HepG2 (cell line): ENCODE data around the gene LRRN4. TPM values are rescaled to one million over a fixed set of nuclear protein-coding genes. Genes with fewer than 3 reads are reported as not detected.

ENCODE experiments used
- ATAC-seq: fragments of 200-7000 bp; cut with Tn5 transposase; 3 replicates; pipeline ENCODE4 v1.9.1; 2020; ENCODE audit warnings: mild to moderate bottlenecking, moderate library complexity
- BruUV-seq: library from RNA; stranded (reverse); fragments of 400-500 nt; replicated peaks from 2 replicates; lab custom pipeline; 2021; lab: Mats Ljungman, UMichigan
- CTCF ChIA-PET: fragments of 300-600 bp; formaldehyde crosslinking; extraction: SDS; loops from one replicate; lab custom pipeline; 2021; ENCODE audit warnings: low total read pairs, inconsistent platforms, low intra/inter-chr PET ratio; lab: Yijun Ruan, JAX
- POLR2A ChIA-PET: fragments of 350-600 bp; sonication (Branson Sonifier 250); formaldehyde crosslinking; loops from one replicate; lab custom pipeline; 2020; ENCODE audit warnings: antibody characterized with exemption, inconsistent platforms; lab: Yijun Ruan, JAX
- DNase-seq: peaks from one replicate; pipeline ENCODE4 v3.0.0-alpha.2; 2015; ENCODE audit warnings: low spot score
- FAIRE-seq: peaks from 3 replicates; lab custom pipeline; 2011; peaks lifted over from hg19 to GRCh38; lab: Jason Lieb, UNC
- H2AFZ ChIP-seq: one replicate; pipeline ENCODE4 v1.6.1; 2011; ENCODE audit warnings: low read length, inconsistent platforms
- H3K27ac ChIP-seq: fragments of 300-600 bp; 3 replicates; pipeline ENCODE4 v1.8.0; 2011; ENCODE audit warnings: mixed run types, mild to moderate bottlenecking, mixed read lengths, low read length, inconsistent platforms; ENCODE audit not compliant: insufficient read depth; ENCODE audit errors: extremely low read length
- H3K27me3 ChIP-seq, 2 experiments: fragments of 200-600 bp in 1 of 2; 2 replicates in 1 of 2; 3 replicates in 1 of 2; pipeline versions ENCODE4 v1.6.0 to v1.8.0; 2011; ENCODE audit warnings: low read length in 2 of 2, mild to moderate bottlenecking in 2 of 2, moderate library complexity in 2 of 2, inconsistent platforms in 1 of 2; ENCODE audit not compliant: insufficient read depth in 2 of 2, control insufficient read depth in 1 of 2
- H3K36me3 ChIP-seq, 2 experiments: fragments of 200-600 bp in 1 of 2; replicated peaks in 1 of 2; 2 replicates in 1 of 2; 3 replicates in 1 of 2; pipeline versions ENCODE4 v1.5.1 to v1.8.0; 2011; ENCODE audit warnings: low read length in 2 of 2, inconsistent platforms in 1 of 2; ENCODE audit not compliant: insufficient read depth in 2 of 2, control insufficient read depth in 1 of 2
- H3K4me1 ChIP-seq: 2 replicates; pipeline ENCODE4 v1.5.1; 2012; ENCODE audit warnings: low read length, inconsistent platforms; ENCODE audit not compliant: insufficient read depth
- H3K4me2 ChIP-seq: 2 replicates; pipeline ENCODE4 v1.6.0; 2011; ENCODE audit warnings: low read depth, low read length, inconsistent platforms
- H3K4me3 ChIP-seq, 3 experiments: fragments of 200-600 bp in 1 of 3; sonication (generic), shearing (Covaris generic) in 1 of 3; replicated peaks in 1 of 3; 2 replicates each; pipeline ENCODE4 v1.5.1; 2011 to 2016; ENCODE audit warnings: low read length in 3 of 3, inconsistent platforms in 2 of 3, low read depth in 2 of 3, mild to moderate bottlenecking in 2 of 3, control low read depth in 1 of 3, mixed read lengths in 1 of 3; ENCODE audit not compliant: insufficient read depth in 1 of 3
- H3K79me2 ChIP-seq: one replicate; pipeline ENCODE4 v1.6.1; 2011; ENCODE audit warnings: low read length, inconsistent platforms; ENCODE audit not compliant: insufficient read depth
- H3K9ac ChIP-seq: 2 replicates; pipeline ENCODE4 v1.6.0; 2011; ENCODE audit warnings: mild to moderate bottlenecking, low read depth, low read length, inconsistent platforms; ENCODE audit not compliant: insufficient read depth
- H3K9me3 ChIP-seq: 2 replicates; pipeline ENCODE4 v1.5.1; 2012; ENCODE audit warnings: mild to moderate bottlenecking, low read length
- H4K20me1 ChIP-seq: 2 replicates; pipeline ENCODE4 v1.6.0; 2011; ENCODE audit warnings: inconsistent platforms, mild to moderate bottlenecking, low read length, moderate library complexity; ENCODE audit not compliant: insufficient read depth
- ATF6 ChIP-seq: sonication (generic); formaldehyde crosslinking; conservative IDR thresholded peaks from 2 replicates; pipeline ENCODE4 v1.4.0; 2020; ENCODE audit warnings: missing genetic modification reagents
- BHLHE40 ChIP-seq: IDR thresholded peaks from 2 replicates; pipeline ENCODE4 v1.6.1; 2011; ENCODE audit warnings: low read length, improper control_type of control experiment
- CENPBD1 ChIP-seq: sonication (generic); formaldehyde crosslinking; IDR thresholded peaks from 2 replicates; pipeline ENCODE4 v1.8.0; 2022; ENCODE audit warnings: missing genetic modification reagents, low read depth, mild to moderate bottlenecking, borderline replicate concordance
- GFI1 ChIP-seq: sonication (generic); formaldehyde crosslinking; IDR thresholded peaks from 2 replicates; pipeline ENCODE4 v1.5.0; 2020; ENCODE audit warnings: missing genetic modification reagents, mild to moderate bottlenecking, borderline replicate concordance
- KAT8 ChIP-seq: IDR thresholded peaks from 2 replicates; pipeline ENCODE4 v1.6.1; 2016; ENCODE audit warnings: missing genetic modification reagents, missing compliant biosample characterization
- MEIS1 ChIP-seq: sonication (generic); formaldehyde crosslinking; IDR thresholded peaks from 2 replicates; pipeline ENCODE4 v1.9.0; 2021; ENCODE audit warnings: mild to moderate bottlenecking, missing genetic modification reagents, moderate library complexity, borderline replicate concordance
- NR2F2 ChIP-seq: IDR thresholded peaks from 2 replicates; pipeline ENCODE4 v1.6.1; 2012; ENCODE audit warnings: low read depth, inconsistent platforms, borderline replicate concordance
- RARA ChIP-seq: IDR thresholded peaks from 2 replicates; pipeline ENCODE4 v1.6.1; 2016; ENCODE audit warnings: missing genetic modification reagents, missing compliant biosample characterization
- RBFOX2 ChIP-seq: fragments of 200-400 bp; formaldehyde crosslinking; IDR thresholded peaks from 2 replicates; pipeline ENCODE4 v1.6.1; 2017; ENCODE audit warnings: low read depth, mild to moderate bottlenecking, low read length
- SKI ChIP-seq: fragments of 450-650 bp; IDR thresholded peaks from one replicate; pipeline ENCODE4 v1.6.1; 2018; ENCODE audit warnings: mild to moderate bottlenecking; ENCODE audit not compliant: partially characterized antibody
- ZBED4 ChIP-seq: sonication (generic); formaldehyde crosslinking; IDR thresholded peaks from 2 replicates; pipeline ENCODE4 v1.4.0; 2020; ENCODE audit warnings: missing genetic modification reagents, borderline replicate concordance
- ZNF10 ChIP-seq: sonication (generic); formaldehyde crosslinking; IDR thresholded peaks from 2 replicates; pipeline ENCODE4 v1.4.0; 2020; ENCODE audit warnings: mild to moderate bottlenecking, low read depth, missing genetic modification reagents, borderline replicate concordance
- ZNF205 ChIP-seq: IDR thresholded peaks from 2 replicates; pipeline ENCODE4 v1.6.1; 2018; ENCODE audit warnings: missing biosample characterization, missing genetic modification reagents
- ZNF251 ChIP-seq: sonication (generic); formaldehyde crosslinking; IDR thresholded peaks from 2 replicates; pipeline ENCODE4 v1.9.0; 2021; ENCODE audit warnings: mild to moderate bottlenecking, missing genetic modification reagents
- ZNF446 ChIP-seq: sonication (generic); formaldehyde crosslinking; IDR thresholded peaks from 2 replicates; pipeline ENCODE4 v1.5.0; 2020; ENCODE audit warnings: mild to moderate bottlenecking, missing genetic modification reagents
- ZNF501 ChIP-seq: sonication (generic); formaldehyde crosslinking; IDR thresholded peaks from 2 replicates; pipeline ENCODE4 v1.5.1; 2020; ENCODE audit warnings: mild to moderate bottlenecking, moderate library complexity, missing genetic modification reagents
- ZNF772 ChIP-seq: sonication (generic); formaldehyde crosslinking; IDR thresholded peaks from 2 replicates; pipeline ENCODE4 v1.5.0; 2020; ENCODE audit warnings: mild to moderate bottlenecking, missing genetic modification reagents
- ZNF777 ChIP-seq: sonication (generic); formaldehyde crosslinking; IDR thresholded peaks from 2 replicates; pipeline ENCODE4 v1.4.0; 2020; ENCODE audit warnings: missing genetic modification reagents
- WGBS: methylation state at CpG from one replicate; pipeline ENCODE4 v1.1.6; 2017; ENCODE audit warnings: low lambda C conversion rate; 5-methylcytosine and 5-hydroxymethylcytosine counted together
- in situ Hi-C: cut with HindIII; loops from 2 replicates; pipeline ENCODE4 v1.10.0; 2017; ENCODE audit warnings: low pct_unique_long_range_greater_than_20kb; ENCODE audit not compliant: extremely low pct_ligation_motif_present
- intact Hi-C: fragments of 100-400 bp; cut with micrococcal nuclease; formaldehyde crosslinking; loops from one replicate; pipeline ENCODE4 v1.10.0; 2022; ENCODE audit not compliant: unreplicated experiment
- polyA plus RNA-seq, 8 experiments: library from polyadenylated mRNA; depleted of rRNA in 3 of 8; stranded (reverse) in 7 of 8; unstranded in 1 of 8; fragments of >200 nt; fragmentation: Illumina TruSeq in 4 of 8; extraction: Trizol in 4 of 8; gene quantifications; 2 replicates each; pipeline versions ENCODE4 v1.2.1 to v1.2.3, GENCODE V29; 2011 to 2016; ENCODE audit warnings: low read depth in 4 of 8, missing spikeins in 1 of 8, mixed read lengths in 1 of 8; ENCODE audit not compliant: insufficient read depth in 1 of 8
- total RNA-seq, 5 experiments: library from RNA; depleted of rRNA; stranded (reverse); fragments of >200 nt; fragmentation: Illumina TruSeq; extraction: Trizol; gene quantifications; 2 replicates each; pipeline ENCODE4 v1.2.3, GENCODE V29; 2016; ENCODE audit warnings: low read depth in 1 of 5

Gene LRRN4
- total and polyA plus RNA-seq, 2 of the 13 experiments (the other 11 are each of a cell fraction or from before 2014, with no cell fraction given), result 0.15 to 0.20 TPM

- Histone ChIP-seq H2AFZ (no peak overlapping the region), H3K27me3 (no peaks in the 10 kb centered on the region; a peak in 1 of 5 replicates), H3K4me1 (peaks cover 34% of the 10 kb centered on the region), H3K36me3 (peaks cover 21 to 35% of the 10 kb centered on the region in 2 experiments), H3K9ac (no peak overlapping the region), H3K9me3 (no peaks in the 10 kb centered on the region), H3K4me3 (no peak overlapping the region), H3K27ac (peak overlapping the region; percentile 37), H4K20me1 (no peaks in the 10 kb centered on the region), H3K4me2 (no peak overlapping the region), H3K79me2 (no peaks in the 10 kb centered on the region)
- FAIRE-seq, result peak; percentile 100
- ChIA-PET POLR2A (interaction anchor here (0.5 to 0.9 kb wide), 5 partner anchors 10 to 546 kb away, joined by 3 to 4 read pairs (median 3); no protein-coding TSS in a partner anchor), CTCF (interaction anchor here (6.6 kb wide), 1 partner anchor 545 kb away, joined by 84 read pairs; no protein-coding TSS in a partner anchor)
- no TSS peak for BruUV-seq
- intact Hi-C loops, result loop anchor here (1.0 to 10.0 kb wide), 3 partner anchors 20 to 289 kb away; partner anchors contain the start of genes LRRN4, MCM8 and TRMT6
- peak; percentile 99 for ATAC-seq
- DNase-seq, result peak; percentile 88
- 59% methylated on average over 2 of the region's 2 CpGs for WGBS
- in situ Hi-C loops, result no loop called here
- TF ChIP-seq NR2F2 (0 out of 2 replicates have a peak, but pooled peaks have one; percentile 35), ZNF446 (CRISPR knock-in tag) (no peak), ZNF772 (CRISPR knock-in tag) (no peak; the same call in 1 of the 2 replicates), KAT8 (CRISPR knock-in tag) (peak; percentile 50; the same call in 1 of the 2 replicates), MEIS1 (CRISPR knock-in tag) (peak; percentile 40; the same call in 1 of the 2 replicates), ZNF501 (CRISPR knock-in tag) (no peak), SKI (peak; percentile 49), ZBED4 (CRISPR knock-in tag) (0 out of 2 replicates have a peak, but pooled peaks have one; percentile 35), ZNF777 (CRISPR knock-in tag) (no peak), BHLHE40 (0 out of 2 replicates have a peak, but pooled peaks have one; percentile 4), ZNF10 (CRISPR knock-in tag) (no peak), RARA (CRISPR knock-in tag) (peak; percentile 83), RBFOX2 (no peak), ZNF251 (no peak), GFI1 (CRISPR knock-in tag) (no peak), ATF6 (CRISPR knock-in tag) (no peak), ZNF205 (CRISPR knock-in tag) (peak; percentile 52; the same call in 1 of the 2 replicates), CENPBD1 (CRISPR knock-in tag) (no peak)
These were observed 20.3 kb upstream of the LRRN4 start for GRCh38 chr20:6074145-6074561.
